Hematopoietic multipotent progenitor cell treated with erythropoietin and hydrocortisone succinate and interleukin-3 and kit ligand, for 8 days (in vitro differentiated cells): ENCODE measurements around the gene PDE4B.

Experiments
- DNase-seq: peaks from one replicate; pipeline ENCODE4 v3.0.0-alpha.2; 2015

PDE4B gene

GRCh38 chr1:66208632-66209031 lies 415.9 kb downstream of the PDE4B start:
- no peak for DNase-seq

GRCh38 chr1:66210635-66211244 lies 418.0 kb downstream of the PDE4B start:
- DNase-seq: no peak

GRCh38 chr1:66211521-66211920 lies 418.8 kb downstream of the PDE4B start:
- no peak for DNase-seq

GRCh38 chr1:66213491-66213890 lies 420.8 kb downstream of the PDE4B start:
- DNase-seq: no peak

GRCh38 chr1:66214901-66215300 lies 422.2 kb downstream of the PDE4B start:
- no peak for DNase-seq

- DNase-seq: no peak
These were observed 424.3 kb downstream of the PDE4B start for GRCh38 chr1:66217021-66217420.

GRCh38 chr1:66217561-66217960 lies 424.9 kb downstream of the PDE4B start:
- DNase-seq: no peak

- no peak for DNase-seq
These were observed 427.8 kb downstream of the PDE4B start for GRCh38 chr1:66220477-66220876.

GRCh38 chr1:66223681-66224080 lies 431.0 kb downstream of the PDE4B start:
- DNase-seq: no peak

- DNase-seq: no peak
These were observed 434.3 kb downstream of the PDE4B start for GRCh38 chr1:66226985-66227384.

- DNase-seq: no peak
These were observed 435.3 kb downstream of the PDE4B start for GRCh38 chr1:66227966-66228365.

GRCh38 chr1:66231217-66231616 lies 438.5 kb downstream of the PDE4B start:
- DNase-seq: no peak

- DNase-seq: no peak
These were observed 439.2 kb downstream of the PDE4B start for GRCh38 chr1:66231681-66232463.

GRCh38 chr1:66237042-66237441 lies 444.3 kb downstream of the PDE4B start:
- no peak for DNase-seq

GRCh38 chr1:66237722-66238479 lies 445.2 kb downstream of the PDE4B start:
- no peak for DNase-seq

GRCh38 chr1:66239834-66240233 lies 447.1 kb downstream of the PDE4B start:
- no peak for DNase-seq

GRCh38 chr1:66240491-66241484 lies 448.1 kb downstream of the PDE4B start:
- no peak for DNase-seq

GRCh38 chr1:66242646-66243547 lies 450.2 kb downstream of the PDE4B start:
- DNase-seq: peak; percentile 79

GRCh38 chr1:66243548-66244130 lies 450.9 kb downstream of the PDE4B start:
- no peak for DNase-seq

- DNase-seq: no peak
These were observed 451.7 kb downstream of the PDE4B start for GRCh38 chr1:66244429-66244828.

GRCh38 chr1:66245691-66246090 lies 453.0 kb downstream of the PDE4B start:
- DNase-seq: no peak
